ENCODE results near the gene LRRC42.

LRRC42 gene

GRCh38 chr1:53946252-53947171, at the start of gene LRRC42:
Gene LRRC42, plus strand, starts transcription at chr1:53946350. Its CDS starts 5,650 bp downstream, at chr1:53952000.
- in situ Hi-C loops (cut with MboI; ENCODE audit: low sequenced_read_pairs) = no loop called here

- in situ Hi-C loops (cut with MboI; ENCODE audit: low sequenced_read_pairs) = no loop called here
These were observed 49.4 kb upstream of the LRRC42 start for GRCh38 chr1:53896635-53897229.

GRCh38 chr1:53899206-53899628, 46.9 kb upstream of the LRRC42 start:
- in situ Hi-C loops (cut with MboI; ENCODE audit: low sequenced_read_pairs) = no loop called here

GRCh38 chr1:53899708-53900107, 46.4 kb upstream of the LRRC42 start:
- in situ Hi-C loops (cut with MboI; ENCODE audit: low sequenced_read_pairs) = no loop called here

GRCh38 chr1:53902235-53903138, 43.7 kb upstream of the LRRC42 start:
- in situ Hi-C loops (cut with MboI; ENCODE audit: low sequenced_read_pairs) = no loop called here

- in situ Hi-C loops (cut with MboI; ENCODE audit: low sequenced_read_pairs) = no loop called here
These were observed 40.6 kb upstream of the LRRC42 start for GRCh38 chr1:53905509-53905908.

- in situ Hi-C loops (cut with MboI; ENCODE audit: low sequenced_read_pairs) = no loop called here
These were observed 40.0 kb upstream of the LRRC42 start for GRCh38 chr1:53906121-53906520.

GRCh38 chr1:53909946-53910345, 36.2 kb upstream of the LRRC42 start:
- in situ Hi-C loops (cut with MboI; ENCODE audit: low sequenced_read_pairs) = no loop called here

- in situ Hi-C loops (cut with MboI; ENCODE audit: low sequenced_read_pairs) = no loop called here
These were observed 34.7 kb upstream of the LRRC42 start for GRCh38 chr1:53911442-53911841.

GRCh38 chr1:53913352-53914033, 32.7 kb upstream of the LRRC42 start:
- in situ Hi-C loops (cut with MboI; ENCODE audit: low sequenced_read_pairs) = no loop called here

GRCh38 chr1:53918343-53918742, 27.8 kb upstream of the LRRC42 start:
- in situ Hi-C loops (cut with MboI; ENCODE audit: low sequenced_read_pairs) = no loop called here

GRCh38 chr1:53919675-53920066, 26.5 kb upstream of the LRRC42 start:
- in situ Hi-C loops (cut with MboI; ENCODE audit: low sequenced_read_pairs) = no loop called here

GRCh38 chr1:53927376-53927881, 18.7 kb upstream of the LRRC42 start:
- in situ Hi-C loops (cut with MboI; ENCODE audit: low sequenced_read_pairs) = no loop called here

- in situ Hi-C loops (cut with MboI; ENCODE audit: low sequenced_read_pairs) = no loop called here
These were observed 16.7 kb upstream of the LRRC42 start for GRCh38 chr1:53929246-53929960.

GRCh38 chr1:53930932-53931331, 15.2 kb upstream of the LRRC42 start:
- in situ Hi-C loops (cut with MboI; ENCODE audit: low sequenced_read_pairs) = no loop called here

- in situ Hi-C loops (cut with MboI; ENCODE audit: low sequenced_read_pairs) = no loop called here
These were observed 14.6 kb upstream of the LRRC42 start for GRCh38 chr1:53931523-53931922.

- in situ Hi-C loops (cut with MboI; ENCODE audit: low sequenced_read_pairs) = no loop called here
These were observed 11.9 kb upstream of the LRRC42 start for GRCh38 chr1:53934170-53934765.

- in situ Hi-C loops (cut with MboI; ENCODE audit: low sequenced_read_pairs) = no loop called here
These were observed 9.7 kb upstream of the LRRC42 start for GRCh38 chr1:53936430-53936829.

GRCh38 chr1:53938136-53938830, 7.9 kb upstream of the LRRC42 start:
- in situ Hi-C loops (cut with MboI; ENCODE audit: low sequenced_read_pairs) = no loop called here

All from HL-60/S4 (cell line).